Subcutaneous adipose tissue (tissue), 4 donors: ENCODE results near the gene HNRNPDL. TPM values are rescaled to one million over a fixed set of nuclear protein-coding genes. Genes with fewer than 3 reads are reported as not detected.

ENCODE experiments used
- CTCF ChIP-seq: fragments of 450-650 bp; IDR thresholded peaks from one replicate; pipeline ENCODE4 v1.5.1; 2016; ENCODE audit warnings: low read depth, mild to moderate bottlenecking, control low read depth, antibody characterized with exemption, moderate library complexity
- total RNA-seq, 4 donors: library from RNA; depleted of rRNA; stranded (reverse); fragments of >200 nt; gene quantifications; one replicate each; pipeline ENCODE4 v1.1.0, GENCODE V29; 2016

Gene HNRNPDL
- total RNA-seq, 4 donors from 2014 or later: 135 to 180 (median 155) TPM

- TF ChIP-seq CTCF: no peak
Observed at GRCh38 chr4:82437285-82438005, 7.2 kb upstream of the HNRNPDL start.

- no peak for TF ChIP-seq CTCF
Observed at GRCh38 chr4:82436780-82437179, 6.5 kb upstream of the HNRNPDL start.

- TF ChIP-seq CTCF: no peak
Observed at GRCh38 chr4:82436130-82436529, 5.9 kb upstream of the HNRNPDL start.

- no peak for TF ChIP-seq CTCF
Observed at GRCh38 chr4:82434949-82435348, 4.7 kb upstream of the HNRNPDL start.

GRCh38 chr4:82433791-82434190 lies 3.5 kb upstream of the HNRNPDL start:
- TF ChIP-seq CTCF: no peak

GRCh38 chr4:82432596-82432995 lies 2.3 kb upstream of the HNRNPDL start:
- TF ChIP-seq CTCF: no peak

- no peak for TF ChIP-seq CTCF
Observed at GRCh38 chr4:82431831-82432230, 1.6 kb upstream of the HNRNPDL start.
